ENCODE results near the gene RUFY2. TPM values are rescaled to one million over a fixed set of nuclear protein-coding genes. Genes with fewer than 3 reads are reported as not detected.

Gene RUFY2, protein sequence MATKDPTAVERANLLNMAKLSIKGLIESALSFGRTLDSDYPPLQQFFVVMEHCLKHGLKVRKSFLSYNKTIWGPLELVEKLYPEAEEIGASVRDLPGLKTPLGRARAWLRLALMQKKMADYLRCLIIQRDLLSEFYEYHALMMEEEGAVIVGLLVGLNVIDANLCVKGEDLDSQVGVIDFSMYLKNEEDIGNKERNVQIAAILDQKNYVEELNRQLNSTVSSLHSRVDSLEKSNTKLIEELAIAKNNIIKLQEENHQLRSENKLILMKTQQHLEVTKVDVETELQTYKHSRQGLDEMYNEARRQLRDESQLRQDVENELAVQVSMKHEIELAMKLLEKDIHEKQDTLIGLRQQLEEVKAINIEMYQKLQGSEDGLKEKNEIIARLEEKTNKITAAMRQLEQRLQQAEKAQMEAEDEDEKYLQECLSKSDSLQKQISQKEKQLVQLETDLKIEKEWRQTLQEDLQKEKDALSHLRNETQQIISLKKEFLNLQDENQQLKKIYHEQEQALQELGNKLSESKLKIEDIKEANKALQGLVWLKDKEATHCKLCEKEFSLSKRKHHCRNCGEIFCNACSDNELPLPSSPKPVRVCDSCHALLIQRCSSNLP
- 22.0 and 23.6 TPM in 2 replicates for total RNA-seq

DNA sequence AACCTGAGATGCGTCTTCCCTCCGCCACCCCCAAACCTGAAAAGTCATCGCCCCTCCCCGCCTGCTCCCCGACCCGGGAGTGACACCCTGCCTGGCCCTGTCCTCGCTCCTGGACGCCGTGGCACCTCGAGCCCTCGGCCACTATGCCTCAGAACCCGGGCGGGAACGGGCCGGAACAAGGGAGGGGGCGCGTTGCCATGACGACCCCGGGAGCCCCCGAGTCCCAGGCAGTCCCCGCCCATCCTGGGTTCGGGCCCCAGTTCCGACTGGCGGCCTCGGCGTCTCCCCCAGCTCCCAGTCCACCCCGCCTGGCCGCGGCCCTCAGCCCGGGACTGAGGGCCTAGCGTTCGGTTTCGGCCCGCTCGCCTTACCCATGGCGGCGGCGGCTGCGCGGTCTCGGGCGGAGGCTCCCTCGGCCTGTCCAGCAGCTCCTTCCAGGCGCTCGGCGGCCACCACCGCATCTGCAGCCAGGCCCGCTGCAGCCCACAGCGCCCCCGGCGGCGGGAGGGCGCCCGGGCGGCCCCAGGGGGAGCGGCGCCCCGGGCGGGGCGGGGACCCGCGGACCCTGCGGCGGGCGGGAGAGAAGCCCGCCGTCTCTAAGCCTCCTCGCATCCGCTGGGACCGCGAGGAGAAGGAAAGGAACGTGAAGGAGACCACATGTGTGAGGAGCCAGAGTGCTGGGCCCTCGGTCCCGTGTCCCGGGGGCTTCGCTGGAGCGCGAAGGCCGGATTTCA, at the start of gene RUFY2:
RUFY2 (minus strand) TSS at position 463 of the 734 bp plus-strand sequence; CDS start at position 375, 88 bp downstream.

DNA sequence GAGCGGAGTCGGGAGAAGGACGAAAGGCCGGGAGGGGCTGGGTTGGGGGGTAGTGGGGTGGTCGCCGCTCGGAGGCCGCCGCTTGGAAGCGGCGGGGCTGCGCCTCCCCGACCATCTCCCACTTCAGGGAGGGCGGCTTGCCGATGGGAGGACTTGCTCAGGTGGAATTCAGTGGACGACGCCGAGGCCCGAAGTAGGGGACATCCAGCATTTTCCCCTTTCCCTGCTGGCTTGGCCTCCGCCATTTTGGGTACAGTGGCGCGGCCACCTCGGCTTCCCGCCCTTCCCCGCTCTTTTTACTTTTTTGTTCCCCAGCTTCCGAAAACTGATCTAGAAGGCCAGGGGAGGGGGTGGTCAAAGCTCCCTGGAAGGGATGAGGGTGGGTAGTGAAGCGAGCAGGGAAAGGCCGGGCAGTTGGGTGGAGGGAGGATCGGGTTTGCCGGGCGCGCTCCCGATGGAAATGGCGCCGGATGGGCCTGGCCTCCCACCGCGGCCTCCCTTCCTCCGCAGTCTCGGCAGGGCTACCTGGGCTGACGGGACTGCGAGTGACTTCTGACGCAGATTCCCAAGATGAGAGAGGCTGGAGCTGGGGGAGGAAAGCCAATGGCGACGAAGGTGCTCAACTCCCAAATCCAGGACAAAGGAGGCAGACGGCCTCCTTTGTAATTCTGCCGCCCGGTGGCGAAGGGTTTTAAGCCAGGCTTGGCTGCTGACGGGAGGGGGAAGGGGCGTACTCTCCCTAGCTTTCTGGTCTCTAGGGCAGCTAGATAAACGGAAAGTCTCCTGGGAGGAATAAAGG, 74.6 kb downstream of the RUFY2 start, which contains the start of gene PBLD:
PBLD (minus strand) TSS at position 670 of the 799 bp plus-strand sequence. CDS start 26,084 bp downstream, outside the sequence.

DNA sequence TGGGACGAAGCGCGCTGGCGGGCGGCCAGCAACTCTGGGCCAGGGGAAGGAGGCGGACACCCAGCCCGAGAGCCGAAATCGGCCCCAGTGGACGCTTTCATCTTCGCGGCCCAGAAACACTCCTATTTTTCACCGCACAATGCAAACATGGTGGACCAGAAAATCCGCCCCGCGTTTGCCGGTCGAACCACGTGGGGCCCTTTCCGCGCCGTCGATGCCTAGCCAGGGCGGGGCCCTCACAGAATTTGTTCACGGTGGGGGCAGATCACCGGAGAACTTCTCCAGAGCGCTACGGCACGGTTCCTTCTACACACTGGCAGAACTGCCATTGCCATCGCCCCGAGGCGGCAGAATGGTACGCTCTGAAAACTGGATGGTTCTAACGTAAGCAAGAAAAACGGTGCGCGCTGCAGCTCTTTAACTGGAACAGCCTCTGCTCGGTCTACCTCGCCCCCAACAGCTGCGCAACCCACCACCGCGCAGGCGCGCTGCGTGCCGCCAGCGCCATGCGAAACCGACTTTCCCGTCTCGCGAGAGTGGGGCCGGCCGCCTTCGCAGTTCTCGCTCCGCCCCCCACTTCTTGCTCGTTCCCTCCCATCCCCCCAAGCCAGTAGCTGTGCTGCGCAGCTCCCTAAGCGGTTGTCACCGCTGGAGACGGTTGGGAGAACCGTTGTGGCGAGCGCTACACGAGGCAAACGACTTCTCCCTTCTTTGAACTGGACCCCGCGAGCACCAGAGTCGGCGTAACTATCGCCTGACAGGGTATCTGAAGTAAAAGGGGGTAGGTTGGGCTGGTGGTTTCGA, 75.4 kb downstream of the RUFY2 start, which contains the start of gene HNRNPH3:
HNRNPH3 (plus strand) TSS at position 610 of the 804 bp plus-strand sequence. CDS start 5,158 bp downstream, outside the sequence.

Other genes with a start within 250 kb of the RUFY2 start
- gene ATOH7, start 175.2 kb downstream of the RUFY2 start, total RNA-seq = not detected in 2 replicates
- gene HNRNPH3, start 75.2 kb downstream of the RUFY2 start, total RNA-seq = 22.0 and 38.9 TPM in 2 replicates
- gene PBLD, start 74.3 kb downstream of the RUFY2 start, total RNA-seq = 3.9 and 4.7 TPM in 2 replicates
- gene DNA2, start 64.7 kb upstream of the RUFY2 start, total RNA-seq = 3.9 and 8.9 TPM in 2 replicates
- 21.1 and 23.8 TPM in 2 replicates for gene SLC25A16, start 120.2 kb upstream of the RUFY2 start, total RNA-seq
- 4.7 and 5.3 TPM in 2 replicates for gene TET1, start 153.1 kb upstream of the RUFY2 start, total RNA-seq